ENCODE data around the gene PCDHB13. TPM values are rescaled to one million over a fixed set of nuclear protein-coding genes. Genes with fewer than 3 reads are reported as not detected.
"Not testable (repeated sequence)": the region's sequence is repeated elsewhere in the genome, so short reads cannot be mapped to it uniquely, and the experiment has no call there.

Gene PCDHB13
- total RNA-seq, 2 experiments from 2014 or later, result not detected

- Mint-ChIP-seq H3K9me3 (peaks cover 9% of the 10 kb centered on the region), H3K4me3 (no peak overlapping the region), H3K36me3 (ENCODE audit: low read depth) (no peaks in the 10 kb centered on the region), H3K4me1 (ENCODE audit: low read depth) (peaks cover 6% of the 10 kb centered on the region), H3K27me3 (peaks cover 32% of the 10 kb centered on the region), H3K27ac (no peak overlapping the region)
- DNase-seq, result no peak
- Histone ChIP-seq H3K4me3 (ENCODE audit: low read length) (no peak overlapping the region), H3K9me3 (ENCODE audit: control insufficient read depth in 1 of 2, insufficient read depth in 1 of 2, low read length in 2 of 2) (peaks cover 5 to 24% of the 10 kb centered on the region in 2 experiments), H3K36me3 (ENCODE audit: insufficient read depth, low read length) (no peaks in the 10 kb centered on the region), H3K4me1 (ENCODE audit: insufficient read depth, low read length) (no peaks in the 10 kb centered on the region), H3K27me3 (ENCODE audit: control insufficient read depth in 1 of 2, insufficient read depth in 2 of 2, low read length in 2 of 2) (peaks cover 26 to 45% of the 10 kb centered on the region in 2 experiments), H3K27ac (ENCODE audit: low read depth in 1 of 2, low read length in 2 of 2) (no peak overlapping the region)
- ATAC-seq (ENCODE audit: poor library complexity), result no peak
- TF ChIP-seq, protein P1, sequence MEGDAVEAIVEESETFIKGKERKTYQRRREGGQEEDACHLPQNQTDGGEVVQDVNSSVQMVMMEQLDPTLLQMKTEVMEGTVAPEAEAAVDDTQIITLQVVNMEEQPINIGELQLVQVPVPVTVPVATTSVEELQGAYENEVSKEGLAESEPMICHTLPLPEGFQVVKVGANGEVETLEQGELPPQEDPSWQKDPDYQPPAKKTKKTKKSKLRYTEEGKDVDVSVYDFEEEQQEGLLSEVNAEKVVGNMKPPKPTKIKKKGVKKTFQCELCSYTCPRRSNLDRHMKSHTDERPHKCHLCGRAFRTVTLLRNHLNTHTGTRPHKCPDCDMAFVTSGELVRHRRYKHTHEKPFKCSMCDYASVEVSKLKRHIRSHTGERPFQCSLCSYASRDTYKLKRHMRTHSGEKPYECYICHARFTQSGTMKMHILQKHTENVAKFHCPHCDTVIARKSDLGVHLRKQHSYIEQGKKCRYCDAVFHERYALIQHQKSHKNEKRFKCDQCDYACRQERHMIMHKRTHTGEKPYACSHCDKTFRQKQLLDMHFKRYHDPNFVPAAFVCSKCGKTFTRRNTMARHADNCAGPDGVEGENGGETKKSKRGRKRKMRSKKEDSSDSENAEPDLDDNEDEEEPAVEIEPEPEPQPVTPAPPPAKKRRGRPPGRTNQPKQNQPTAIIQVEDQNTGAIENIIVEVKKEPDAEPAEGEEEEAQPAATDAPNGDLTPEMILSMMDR (IDR thresholded peaks at IDR 0.05), result no peak
- intact Hi-C loops (cut with DNase I, micrococcal nuclease), result no loop called here
- POLR2A ChIA-PET, result no interaction called here
- CTCF ChIA-PET, result no interaction called here
Observed at GRCh38 chr5:141175933-141176332, 37.8 kb upstream of the PCDHB13 start.

DNA sequence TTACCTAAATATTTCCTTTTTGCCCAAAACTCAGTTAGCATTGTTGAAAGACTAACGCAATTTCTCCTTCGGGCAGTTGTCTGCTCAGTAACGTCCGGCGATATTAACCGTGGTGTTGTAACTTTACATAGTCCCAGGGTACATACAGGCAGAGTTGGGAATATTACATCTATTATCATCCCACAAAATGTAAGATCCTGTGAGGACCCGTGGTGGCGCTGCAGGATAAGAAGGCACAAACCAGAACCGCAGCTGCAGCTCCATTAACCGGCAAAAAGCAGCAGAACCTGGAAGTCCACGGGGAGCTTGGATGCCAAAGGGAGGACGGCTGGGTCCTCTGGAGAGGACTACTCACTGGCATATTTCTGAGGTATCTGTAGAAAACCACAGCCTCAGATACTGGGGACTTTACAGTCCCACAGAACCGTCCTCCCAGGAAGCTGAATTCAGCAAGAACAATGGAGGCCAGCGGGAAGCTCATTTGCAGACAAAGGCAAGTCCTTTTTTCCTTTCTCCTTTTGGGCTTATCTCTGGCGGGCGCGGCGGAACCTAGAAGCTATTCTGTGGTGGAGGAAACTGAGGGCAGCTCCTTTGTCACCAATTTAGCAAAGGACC lies 36.0 kb upstream of the PCDHB13 start, which contains the start of gene PCDHB8:
Gene PCDHB8, plus strand, starts transcription at position 214 of the 615 bp plus-strand sequence. Its CDS starts 245 bp downstream, at position 459.
- CTCF ChIA-PET; ATAC-seq (ENCODE audit: poor library complexity); H3K4me3 ChIP-seq (ENCODE audit: low read length); POLR2A ChIA-PET; H3K4me1 ChIP-seq (ENCODE audit: insufficient read depth, low read length); H3K4me1 Mint-ChIP-seq (ENCODE audit: low read depth); intact Hi-C loops (cut with DNase I, micrococcal nuclease); H3K27ac Mint-ChIP-seq; H3K27ac ChIP-seq (ENCODE audit: low read depth in 1 of 2, low read length in 2 of 2); H3K36me3 ChIP-seq (ENCODE audit: insufficient read depth, low read length); DNase-seq; H3K36me3 Mint-ChIP-seq (ENCODE audit: low read depth); H3K4me3 Mint-ChIP-seq; H3K9me3 Mint-ChIP-seq: not testable (repeated sequence)
- peaks cover 12 to 24% of the 10 kb centered on the region in 2 experiments for H3K9me3 ChIP-seq (ENCODE audit: control insufficient read depth in 1 of 2, insufficient read depth in 1 of 2, low read length in 2 of 2)
- peaks cover 33 to 60% of the 10 kb centered on the region in 2 experiments for H3K27me3 ChIP-seq (ENCODE audit: control insufficient read depth in 1 of 2, insufficient read depth in 2 of 2, low read length in 2 of 2)
- peaks cover 39% of the 10 kb centered on the region for H3K27me3 Mint-ChIP-seq

- H3K4me3 Mint-ChIP-seq; H3K4me3 ChIP-seq (ENCODE audit: low read length); ATAC-seq (ENCODE audit: poor library complexity); H3K27ac ChIP-seq (ENCODE audit: low read depth in 1 of 2, low read length in 2 of 2); H3K27ac Mint-ChIP-seq; DNase-seq; intact Hi-C loops (cut with DNase I, micrococcal nuclease); H3K4me1 Mint-ChIP-seq (ENCODE audit: low read depth); H3K36me3 Mint-ChIP-seq (ENCODE audit: low read depth); H3K36me3 ChIP-seq (ENCODE audit: insufficient read depth, low read length); CTCF ChIA-PET; H3K4me1 ChIP-seq (ENCODE audit: insufficient read depth, low read length); POLR2A ChIA-PET; H3K9me3 Mint-ChIP-seq: not testable (repeated sequence)
- Histone ChIP-seq H3K9me3 (ENCODE audit: control insufficient read depth in 1 of 2, insufficient read depth in 1 of 2, low read length in 2 of 2) (peaks cover 22 to 24% of the 10 kb centered on the region in 2 experiments), H3K27me3 (ENCODE audit: control insufficient read depth in 1 of 2, insufficient read depth in 2 of 2, low read length in 2 of 2) (peaks cover 30 to 61% of the 10 kb centered on the region in 2 experiments)
- H3K27me3 Mint-ChIP-seq, result peaks cover 37% of the 10 kb centered on the region
Observed at GRCh38 chr5:141179371-141179770, 34.3 kb upstream of the PCDHB13 start.

DNA sequence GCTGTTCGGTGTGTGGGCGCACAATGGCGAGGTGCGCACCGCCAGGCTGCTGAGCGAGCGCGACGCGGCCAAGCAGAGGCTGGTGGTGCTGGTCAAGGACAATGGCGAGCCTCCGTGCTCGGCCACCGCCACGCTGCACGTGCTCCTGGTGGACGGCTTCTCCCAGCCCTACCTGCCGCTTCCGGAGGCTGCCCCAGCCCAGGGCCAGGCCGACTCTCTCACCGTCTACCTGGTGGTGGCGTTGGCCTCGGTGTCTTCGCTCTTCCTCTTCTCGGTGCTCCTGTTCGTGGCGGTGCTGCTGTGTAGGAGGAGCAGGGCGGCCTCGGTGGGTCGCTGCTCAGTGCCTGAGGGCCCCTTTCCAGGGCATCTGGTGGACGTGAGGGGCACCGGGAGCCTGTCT lies 33.8 kb upstream of the PCDHB13 start:
- intact Hi-C loops (cut with DNase I, micrococcal nuclease); H3K4me3 Mint-ChIP-seq; H3K36me3 Mint-ChIP-seq (ENCODE audit: low read depth); H3K27ac Mint-ChIP-seq; DNase-seq; H3K4me1 Mint-ChIP-seq (ENCODE audit: low read depth); H3K36me3 ChIP-seq (ENCODE audit: insufficient read depth, low read length); H3K4me1 ChIP-seq (ENCODE audit: insufficient read depth, low read length); H3K27ac ChIP-seq (ENCODE audit: low read depth in 1 of 2, low read length in 2 of 2); H3K9me3 Mint-ChIP-seq; ATAC-seq (ENCODE audit: poor library complexity); H3K4me3 ChIP-seq (ENCODE audit: low read length); POLR2A ChIA-PET; CTCF ChIA-PET: not testable (repeated sequence)
- H3K9me3 ChIP-seq (ENCODE audit: control insufficient read depth in 1 of 2, insufficient read depth in 1 of 2, low read length in 2 of 2), result peaks cover 21 to 23% of the 10 kb centered on the region in 2 experiments
- H3K27me3 Mint-ChIP-seq, result peaks cover 42% of the 10 kb centered on the region
- peaks cover 30 to 60% of the 10 kb centered on the region in 2 experiments for H3K27me3 ChIP-seq (ENCODE audit: control insufficient read depth in 1 of 2, insufficient read depth in 2 of 2, low read length in 2 of 2)
